HTR-8/SVneo (cell line): Measurements from ENCODE around the gene LRRC56.
"Not testable (repeated sequence)": the region's sequence is repeated elsewhere in the genome, so short reads cannot be mapped to it uniquely, and the experiment has no call there.

Source experiments
- DNase-seq: peaks from one replicate; pipeline ENCODE4 v3.0.0; 2011; ENCODE audit warnings: low spot score, mixed read lengths; ENCODE audit not compliant: insufficient read length
- FAIRE-seq: peaks from 2 replicates; lab custom pipeline; 2011; peaks lifted over from hg19 to GRCh38; lab: Jason Lieb, UNC

The LRRC56 gene

DNA sequence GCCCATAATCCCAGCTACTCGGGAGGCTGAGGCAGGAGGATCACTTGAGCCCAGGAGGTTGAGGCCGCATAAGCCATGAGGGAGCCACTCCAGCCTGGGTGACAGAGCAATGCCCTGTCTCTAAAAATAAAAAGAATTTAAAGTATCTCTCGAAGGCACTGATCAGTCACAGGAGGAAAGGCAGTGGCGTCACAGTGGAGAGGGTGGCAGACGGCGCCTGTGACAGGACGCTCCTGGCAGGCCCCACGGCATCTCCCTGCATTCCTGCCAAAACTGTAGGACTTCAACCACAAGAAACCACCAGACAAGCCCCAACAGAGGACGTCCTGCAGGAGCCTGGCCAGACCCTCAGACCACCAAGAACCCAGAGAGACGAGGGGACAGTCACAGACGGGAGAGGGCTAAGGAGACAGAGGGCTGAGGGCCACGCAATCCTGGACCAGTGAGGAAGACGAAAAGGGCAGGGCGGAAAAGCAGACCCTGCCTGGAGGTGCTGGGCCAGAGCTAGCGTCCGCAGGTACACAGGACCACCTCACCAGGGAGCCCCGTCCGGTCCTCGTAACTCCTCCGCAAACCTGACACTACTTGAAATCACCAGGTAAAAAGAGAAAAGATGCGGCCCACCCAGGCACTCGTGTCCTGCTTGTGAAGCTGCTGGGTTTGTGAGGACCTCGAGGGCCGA lies 36.2 kb upstream of the LRRC56 start:
- no peak for FAIRE-seq
- no peak for DNase-seq

DNA sequence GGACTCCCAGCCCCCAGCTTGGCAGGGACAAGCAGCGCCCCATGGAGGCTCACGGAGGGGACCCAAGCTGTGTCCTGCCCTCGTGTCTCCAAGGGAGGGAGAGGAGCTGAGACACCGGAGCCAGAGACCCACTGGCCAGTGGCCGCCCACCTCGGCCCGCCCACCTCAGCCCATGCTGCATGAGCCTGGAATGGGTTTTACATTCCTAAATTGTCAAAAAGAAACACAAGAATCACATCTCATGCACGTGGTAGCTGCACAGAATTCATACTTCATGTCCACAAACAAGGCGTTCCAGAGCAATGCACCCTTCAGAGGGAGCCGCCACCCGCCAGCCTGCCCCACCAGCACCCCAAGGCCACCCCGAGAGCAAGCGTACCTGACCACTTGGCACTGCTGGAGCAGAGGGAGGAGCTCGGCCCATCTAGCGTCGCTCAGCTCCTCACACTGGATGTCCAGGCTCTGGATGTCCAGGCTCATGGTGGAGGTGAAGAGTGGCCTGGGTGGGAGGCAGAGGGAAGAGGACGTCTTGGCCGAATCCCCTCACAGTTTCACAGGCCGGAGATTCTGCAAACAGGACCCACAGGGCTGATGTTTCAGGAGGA lies 35.5 kb upstream of the LRRC56 start:
- FAIRE-seq (no peak), DNase-seq (no peak)

DNA sequence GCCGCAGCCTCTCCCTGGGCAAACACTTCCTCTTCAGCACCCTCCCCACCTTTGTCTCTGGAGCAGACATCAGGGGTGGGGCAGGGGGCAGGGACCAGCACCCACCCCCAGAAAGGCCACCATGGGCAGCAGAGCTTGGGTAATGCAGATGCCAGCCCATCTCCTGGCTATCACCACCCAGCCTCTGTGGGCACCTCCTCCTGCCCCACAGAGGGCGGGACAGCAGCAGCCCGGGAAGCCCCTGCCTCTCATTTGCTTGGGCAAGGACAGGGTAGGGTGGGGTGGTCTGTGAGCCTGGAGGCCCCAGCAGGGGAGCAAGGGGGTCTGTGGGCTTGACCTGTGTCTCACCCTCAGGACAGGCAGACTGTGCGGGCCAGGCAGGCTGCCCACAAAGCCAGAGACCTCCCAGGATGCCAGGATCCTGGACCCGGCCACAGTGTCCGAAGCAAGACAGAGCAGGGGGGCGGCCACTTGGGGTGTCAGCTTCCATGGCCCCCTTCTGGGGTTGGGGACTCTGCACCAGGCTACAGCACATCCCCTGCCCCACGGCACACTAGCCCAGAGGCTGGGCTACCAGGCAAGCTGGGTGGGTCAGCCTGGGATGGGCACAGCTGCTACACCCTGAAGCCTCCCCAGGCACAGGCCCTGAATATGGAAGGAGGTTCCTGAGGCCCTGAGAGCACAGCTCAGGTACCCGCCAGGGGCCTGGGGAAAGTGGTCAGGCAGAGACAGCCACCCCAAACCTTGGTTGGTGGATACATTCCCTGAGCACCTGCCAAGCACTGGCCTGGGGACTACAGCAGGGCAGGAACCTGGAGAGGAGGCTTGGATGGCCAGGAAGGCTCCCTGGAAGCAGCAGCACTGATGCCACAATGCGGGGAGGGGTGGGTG lies 34.8 kb upstream of the LRRC56 start:
- no peak for FAIRE-seq
- no peak for DNase-seq

DNA sequence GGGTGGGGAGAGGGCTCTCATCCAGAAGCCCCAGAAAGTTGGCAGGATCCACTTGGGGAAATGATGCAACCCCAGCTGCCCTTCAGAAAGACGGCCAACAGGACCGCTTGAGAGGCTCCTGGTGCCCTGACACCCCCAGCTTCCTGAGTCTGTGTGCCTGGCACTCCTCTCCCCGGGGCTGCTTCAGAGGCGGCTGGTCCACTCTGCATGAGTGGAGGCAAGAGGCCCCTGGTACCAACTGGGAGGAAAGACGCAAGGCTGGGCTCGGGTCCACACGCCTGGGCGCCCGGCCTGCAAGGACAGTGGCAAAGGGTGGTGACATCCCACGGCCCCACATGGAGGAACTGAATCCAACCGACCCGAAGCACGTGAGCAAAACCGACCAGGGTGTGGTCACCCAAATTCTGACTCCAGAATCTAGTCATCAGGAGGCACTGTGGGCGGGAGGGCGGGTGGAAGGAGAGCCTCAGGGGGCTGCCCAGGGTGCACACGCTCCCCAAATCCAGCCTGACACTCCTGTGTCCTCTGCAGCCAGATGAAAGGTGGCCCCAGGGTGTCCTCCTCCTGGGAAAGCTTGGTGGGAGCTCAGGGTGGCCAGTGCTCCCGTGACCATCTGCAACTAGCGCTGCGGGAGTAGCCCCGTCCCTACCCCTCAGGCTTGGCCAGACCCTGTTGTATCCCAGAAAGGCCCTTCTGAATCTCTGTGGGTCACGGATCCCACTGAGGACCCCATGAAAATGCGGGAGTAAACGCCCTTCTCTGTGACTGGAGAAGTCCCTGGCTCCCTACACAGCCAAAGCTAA lies 33.9 kb upstream of the LRRC56 start:
- FAIRE-seq (no peak), DNase-seq (no peak)

DNA sequence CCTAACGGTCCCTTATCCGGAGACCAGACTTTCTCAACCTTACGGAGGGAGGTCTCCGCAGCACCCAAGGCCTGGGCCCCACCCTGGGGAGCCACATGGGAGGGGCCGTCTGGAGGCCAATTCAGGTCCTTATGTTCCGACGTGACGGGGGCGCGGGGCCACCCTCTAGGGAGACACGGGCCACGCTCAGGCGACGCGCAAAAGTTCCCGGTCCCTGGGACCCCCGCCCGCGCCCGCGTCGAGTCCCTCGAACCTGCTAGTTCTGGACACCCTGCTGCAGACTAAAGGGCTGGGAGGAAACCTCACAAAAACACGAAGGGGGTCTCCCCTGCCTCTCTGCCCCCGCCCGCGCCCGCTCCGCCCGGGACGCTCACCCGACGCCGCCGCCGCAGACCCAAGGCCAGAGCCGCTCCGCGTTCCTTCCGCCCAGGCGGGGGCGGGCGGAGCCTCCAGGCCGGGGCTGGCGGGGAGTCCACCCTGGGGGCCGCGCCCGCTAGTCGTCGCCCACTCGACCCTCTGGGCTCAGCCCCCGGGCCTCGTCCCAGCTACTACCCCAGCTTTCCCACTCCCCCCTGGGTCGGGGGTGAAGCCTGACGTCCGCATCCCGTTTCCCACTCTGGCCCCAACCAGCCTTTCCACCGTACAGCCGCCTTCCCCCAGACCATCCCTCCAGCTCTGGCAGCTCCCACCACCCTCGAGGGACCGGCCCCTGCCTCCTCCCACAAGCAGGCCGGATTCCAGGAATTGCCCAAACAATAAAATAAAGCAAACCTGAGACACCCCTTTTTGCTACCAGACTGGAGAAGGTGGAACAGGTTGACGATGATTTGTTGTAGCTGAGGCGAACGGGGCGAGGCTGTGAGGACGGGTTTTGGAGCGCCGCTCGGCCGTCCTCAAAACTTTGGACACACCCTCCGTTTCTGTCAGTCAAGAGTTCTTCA lies 33.0 kb upstream of the LRRC56 start:
- DNase-seq (no peak), FAIRE-seq (no peak)

DNA sequence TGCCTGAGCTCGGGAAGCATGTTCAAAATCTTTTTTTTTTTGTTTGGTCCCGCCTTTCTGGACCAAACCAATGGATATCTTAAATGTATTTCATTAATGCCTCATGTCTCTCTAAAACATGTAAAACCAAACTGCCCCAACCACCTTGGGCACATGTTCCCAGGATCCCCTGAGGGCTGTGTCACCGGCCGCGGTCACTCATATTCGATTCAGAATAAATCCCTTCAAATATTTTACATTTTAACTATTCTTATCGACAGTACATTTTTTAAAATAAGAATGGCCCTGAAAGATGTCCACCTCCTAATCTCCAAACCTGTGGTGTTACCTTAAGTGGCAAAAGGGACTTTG lies 32.4 kb upstream of the LRRC56 start:
- FAIRE-seq = no peak
- no peak for DNase-seq

DNA sequence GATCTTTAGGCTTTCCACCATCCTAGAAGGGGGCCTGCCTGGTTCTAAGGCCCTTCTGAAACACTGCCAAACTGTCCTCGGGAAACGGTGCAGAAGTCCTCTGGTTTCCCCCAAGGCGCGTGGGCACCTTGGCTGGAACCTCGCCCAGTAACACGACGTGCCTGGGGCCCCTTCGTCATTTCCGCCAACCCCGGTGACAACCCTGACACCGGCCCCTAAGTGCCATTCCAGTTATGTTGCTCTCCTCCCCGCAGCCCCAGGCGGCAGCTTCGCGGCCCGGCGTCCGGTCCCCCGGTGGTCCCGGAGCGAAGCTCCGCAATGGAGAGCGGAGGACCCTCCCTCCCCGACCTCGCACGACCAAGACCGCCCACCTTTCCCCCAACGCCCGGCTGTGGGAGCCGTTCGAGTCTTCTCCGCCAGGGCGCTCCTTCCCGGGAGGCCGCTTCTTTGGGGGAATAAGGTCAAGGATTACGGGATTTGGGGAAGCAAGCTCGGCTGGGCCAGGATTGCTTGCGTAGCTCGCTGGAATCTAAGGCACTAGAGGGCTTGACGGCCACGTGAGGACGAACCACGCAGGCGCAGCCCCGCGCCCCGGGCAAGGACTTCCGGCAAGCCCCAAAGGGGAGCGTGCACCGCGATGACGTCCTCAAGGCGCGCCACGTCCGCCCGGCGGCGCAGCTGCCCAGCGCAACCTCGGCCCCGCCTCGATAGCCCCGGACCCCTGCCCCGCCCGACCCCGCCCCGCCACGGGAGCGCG lies 30.9 kb upstream of the LRRC56 start:
- peak; percentile 99 for FAIRE-seq
- peak; percentile 99 for DNase-seq

DNA sequence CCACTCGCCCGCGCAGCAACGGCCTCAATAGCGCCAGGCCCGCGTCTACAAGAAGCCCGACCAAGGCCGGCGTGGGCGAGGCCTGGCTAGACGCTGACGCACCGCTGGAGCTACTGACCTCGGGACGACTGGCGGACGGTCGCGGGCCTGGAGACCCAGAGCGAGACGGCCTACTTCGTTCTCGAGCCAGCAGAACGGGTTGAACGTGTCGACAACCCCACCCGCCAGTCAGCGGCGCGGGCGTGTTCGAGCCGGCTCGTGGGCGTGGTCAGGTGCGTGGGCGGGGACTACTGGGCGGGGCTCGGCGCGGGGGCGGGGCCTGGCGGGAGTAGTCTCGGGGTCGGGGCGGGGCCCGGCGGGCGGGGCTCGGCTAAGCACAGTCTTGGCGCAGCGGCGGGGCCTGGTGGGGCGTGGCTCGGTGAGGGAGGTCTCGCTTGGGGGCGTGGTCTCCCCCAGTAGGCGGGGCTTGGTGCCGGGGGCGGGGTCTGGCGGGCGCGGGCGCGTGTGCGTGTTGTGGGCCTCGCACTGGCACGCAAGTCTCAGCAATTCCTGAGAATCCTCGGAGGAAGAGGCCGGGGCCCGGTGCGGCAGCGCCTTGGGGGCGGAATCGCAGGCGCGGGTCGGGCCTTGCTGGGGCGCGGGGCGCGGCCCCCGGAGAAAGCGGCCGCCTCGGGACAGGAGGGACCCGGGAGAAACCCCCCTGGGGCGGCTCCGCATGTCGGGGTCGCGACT lies 30.2 kb upstream of the LRRC56 start, which contains the start of gene RNH1:
Gene RNH1, minus strand, starts transcription at position 248 of the 732 bp plus-strand sequence. CDS start 5,080 bp downstream, outside the sequence.
- DNase-seq (peak; percentile 91), FAIRE-seq (no peak)

DNA sequence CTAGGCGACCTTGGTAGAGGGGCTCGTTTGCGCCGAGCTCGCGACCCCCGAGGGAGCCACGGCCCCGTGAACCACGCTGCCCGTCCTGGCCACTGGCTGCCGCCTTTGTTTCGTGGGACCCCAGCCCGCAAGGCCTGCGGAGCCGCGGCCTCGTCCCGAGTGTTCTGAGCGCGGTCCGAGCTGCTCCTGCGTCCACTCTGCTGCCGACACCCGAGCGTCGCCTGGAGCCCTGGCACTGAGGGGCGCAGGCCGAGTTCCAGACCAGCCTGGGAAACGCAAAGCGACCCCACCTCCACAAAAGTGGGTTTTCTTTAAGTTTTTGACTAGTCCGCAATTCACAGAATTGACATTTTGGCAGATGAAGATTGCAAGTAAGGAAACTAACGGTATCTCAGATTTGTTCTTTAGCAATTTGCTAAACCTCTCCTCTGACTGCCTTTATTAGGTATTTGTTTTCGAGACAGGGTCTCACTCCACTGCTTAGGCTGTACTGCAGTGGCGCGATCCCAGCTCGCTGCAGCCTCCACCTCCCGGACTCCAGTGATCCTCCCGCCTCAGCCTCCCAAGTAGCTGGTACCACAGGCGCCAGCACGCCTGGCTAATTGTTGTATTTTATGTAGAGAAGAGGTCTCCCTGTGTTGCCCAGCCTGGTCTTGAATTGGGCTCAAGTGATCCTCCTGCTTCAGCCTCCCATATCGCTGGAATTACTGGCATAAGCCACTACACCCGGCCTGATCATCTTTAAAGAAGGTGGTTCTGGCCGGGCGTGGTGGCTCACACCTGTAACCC lies 29.4 kb upstream of the LRRC56 start:
- FAIRE-seq = no peak
- DNase-seq = no peak

DNA sequence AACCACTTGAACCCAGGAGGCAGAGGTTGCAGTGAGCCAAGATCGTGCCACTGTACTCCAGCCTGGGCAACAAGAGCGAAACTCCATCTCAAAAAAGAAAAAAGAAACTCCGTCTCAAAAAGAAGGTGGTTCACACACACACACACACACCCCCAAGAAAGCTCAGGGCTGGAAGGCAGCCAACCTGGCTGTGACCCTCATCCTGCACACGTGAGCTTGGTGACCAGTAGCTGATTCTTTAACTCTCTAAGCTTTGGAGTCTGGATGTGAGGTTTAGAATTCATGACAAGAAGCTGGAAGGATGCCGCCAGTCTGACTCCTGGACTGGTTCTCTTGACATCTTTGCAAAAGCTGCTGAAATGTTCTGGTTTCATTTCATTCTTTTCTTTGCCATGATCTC lies 28.4 kb upstream of the LRRC56 start:
- DNase-seq (no peak), FAIRE-seq (no peak)

DNA sequence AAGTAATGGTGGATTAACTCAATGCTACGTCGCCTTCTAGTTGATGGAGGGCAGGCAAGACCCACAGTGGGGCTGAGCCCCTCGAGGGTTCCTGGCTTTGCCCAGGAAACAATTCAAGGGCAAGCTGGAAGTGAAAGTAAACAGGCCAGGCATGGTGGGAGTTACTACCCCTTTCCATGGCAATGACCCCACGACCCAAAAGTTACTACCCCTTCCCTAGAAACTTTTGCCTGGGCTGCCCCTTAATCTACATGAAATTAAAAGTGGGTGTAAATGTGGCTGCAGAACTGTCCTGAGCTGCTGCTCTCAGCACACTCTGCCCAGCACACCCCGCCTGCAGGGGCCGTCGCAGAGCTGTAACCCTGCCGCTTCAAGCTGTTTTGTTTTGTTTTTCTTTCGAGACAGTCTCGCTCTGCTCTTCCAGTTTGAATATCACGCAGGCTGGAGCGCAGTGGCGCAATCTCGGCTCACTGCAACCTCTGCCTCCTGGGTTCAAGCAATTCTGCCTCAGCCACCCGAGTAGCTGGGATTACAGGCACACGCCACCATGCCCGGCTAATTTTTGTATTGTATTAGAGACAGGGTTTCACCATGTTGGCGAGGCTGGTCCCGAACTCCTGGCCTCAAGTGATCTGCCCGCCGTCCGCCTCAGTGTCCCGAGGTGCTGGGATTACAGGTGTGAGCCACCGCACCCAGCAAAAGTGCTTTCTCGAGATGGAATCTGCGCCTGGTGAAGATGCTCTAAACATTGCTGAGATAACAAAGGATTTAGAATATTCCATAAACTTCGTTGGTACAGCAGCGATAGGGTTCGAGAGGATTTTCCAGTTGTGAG lies 24.3 kb upstream of the LRRC56 start:
- FAIRE-seq (no peak), DNase-seq (no peak)

DNA sequence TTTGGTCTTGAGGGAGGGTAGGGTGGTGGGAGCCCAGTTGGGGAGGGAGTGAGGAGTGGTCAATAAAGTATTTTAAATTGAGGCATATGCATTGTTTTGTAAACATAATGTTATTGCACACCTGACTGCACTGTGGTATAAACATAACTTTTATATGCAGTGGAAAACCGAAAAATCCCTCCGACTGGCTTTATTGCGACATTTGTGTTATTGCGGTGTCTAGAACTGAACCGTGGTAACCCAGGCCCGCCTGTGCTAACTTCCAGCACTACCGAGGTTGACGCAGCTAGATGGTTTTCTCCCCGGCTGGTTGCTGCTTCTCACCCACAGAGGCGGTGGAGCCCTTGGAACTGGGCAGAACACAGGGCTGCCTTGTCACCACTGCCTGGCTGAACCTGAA lies 22.7 kb upstream of the LRRC56 start:
- no peak for FAIRE-seq
- no peak for DNase-seq

DNA sequence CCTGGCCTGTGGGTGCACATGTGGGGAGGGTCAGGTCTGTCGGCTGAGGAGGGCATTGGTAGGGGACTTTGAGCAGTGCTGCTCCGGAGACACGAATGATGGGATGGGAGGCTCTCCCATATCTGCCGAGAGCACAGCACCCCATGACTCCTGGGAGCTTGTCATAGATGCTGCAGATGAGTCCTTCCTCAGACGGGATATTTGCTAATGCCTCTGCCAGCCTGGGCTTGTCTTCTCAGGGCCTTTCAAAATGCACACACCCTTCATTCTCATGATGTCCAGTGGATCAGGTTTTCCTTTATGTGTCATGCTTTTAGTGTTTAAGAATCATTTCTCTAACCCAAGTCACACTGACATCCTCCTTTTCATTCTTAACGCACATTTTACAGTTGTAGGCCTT lies 22.2 kb upstream of the LRRC56 start:
- DNase-seq = no peak
- no peak for FAIRE-seq

DNA sequence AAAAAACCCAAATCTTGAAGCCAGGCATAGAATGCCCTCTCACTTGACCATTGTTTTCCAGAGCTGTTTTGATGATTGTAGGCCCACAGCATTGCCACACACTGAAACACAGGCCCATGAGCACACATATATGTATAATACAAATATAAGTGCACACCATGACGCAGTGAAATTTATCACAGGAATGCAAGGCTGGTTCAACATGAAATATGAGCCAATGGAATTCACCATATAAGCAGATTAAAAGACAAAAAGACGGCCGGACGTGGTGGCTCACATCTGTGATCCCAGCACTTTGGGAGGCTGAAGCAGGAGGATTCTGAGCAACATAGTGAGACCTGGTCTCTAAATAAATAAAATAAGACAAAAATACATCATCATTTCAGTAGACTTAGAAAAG lies 20.9 kb upstream of the LRRC56 start:
- DNase-seq (no peak), FAIRE-seq (no peak)

DNA sequence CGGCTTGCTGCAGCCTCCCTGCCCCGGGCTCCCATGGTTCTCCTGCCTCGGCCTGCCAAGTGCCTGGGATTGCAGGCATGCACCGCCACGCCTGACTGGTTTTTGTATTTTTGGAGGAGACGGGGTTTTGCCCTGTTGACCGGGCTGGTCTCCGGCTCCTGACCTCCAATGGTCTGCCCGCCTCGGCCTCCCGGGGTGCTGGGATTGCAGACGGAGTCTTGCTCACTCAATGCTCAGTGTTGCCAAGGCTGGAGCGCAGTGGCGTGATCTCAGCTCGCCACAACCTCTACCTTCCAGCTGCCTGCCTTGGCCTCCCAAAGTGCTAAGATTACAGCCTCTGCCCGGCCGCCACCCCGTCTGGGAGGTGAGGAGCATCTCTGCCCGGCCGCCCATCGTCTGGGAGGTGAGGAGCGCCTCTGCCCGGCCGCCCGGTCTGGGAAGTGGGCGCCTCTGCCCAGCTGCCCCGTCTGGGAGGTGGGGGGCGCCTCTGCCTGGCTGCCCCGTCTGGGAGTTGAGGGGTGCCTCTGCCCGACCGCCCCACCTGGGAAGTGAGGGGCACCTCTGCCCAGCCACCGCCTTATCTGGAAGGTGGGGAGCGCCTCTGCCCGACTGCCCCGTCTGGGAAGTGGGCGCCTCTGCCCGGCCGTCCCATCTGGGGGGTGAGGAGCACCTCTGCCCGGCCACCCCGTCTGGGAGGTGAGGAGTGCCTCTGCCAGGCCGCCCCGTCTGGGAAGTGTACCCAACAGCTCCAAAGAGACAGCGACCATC lies 20.2 kb upstream of the LRRC56 start:
- not testable (repeated sequence) for DNase-seq, FAIRE-seq
